RWPE2 (cell line): Measurements from ENCODE around the gene FAM193B.

Experiments
- ATAC-seq: fragments of 200-7000 bp; cut with Tn5 transposase; 3 replicates; pipeline ENCODE4 v1.9.1; 2021; ENCODE audit warnings: low read depth
- DNase-seq: peaks from one replicate; pipeline ENCODE4 v3.0.0-alpha.2; 2020; ENCODE audit warnings: low spot score
- H3K27ac ChIP-seq: fragments of 450-650 bp; 2 replicates; pipeline ENCODE4 v1.5.1; 2017; ENCODE audit warnings: mild to moderate bottlenecking; ENCODE audit not compliant: poor library complexity, severe bottlenecking
- H3K27me3 ChIP-seq: fragments of 250-450 bp; sonication (Bioruptor Pico); 2 replicates; pipeline ENCODE4 v1.5.1; 2021; ENCODE audit warnings: mild to moderate bottlenecking, moderate library complexity; ENCODE audit not compliant: insufficient read depth, poor library complexity, severe bottlenecking
- H3K36me3 ChIP-seq: fragments of 250-450 bp; sonication (Bioruptor Pico); 2 replicates; pipeline ENCODE4 v1.5.1; 2020; ENCODE audit warnings: low read depth, mild to moderate bottlenecking, moderate library complexity
- H3K4me1 ChIP-seq: fragments of 250-450 bp; sonication (Bioruptor Pico); 2 replicates; pipeline ENCODE4 v1.5.1; 2021; ENCODE audit warnings: mild to moderate bottlenecking, moderate library complexity; ENCODE audit not compliant: insufficient read depth, poor library complexity, severe bottlenecking
- H3K4me3 ChIP-seq: fragments of 250-450 bp; sonication (Bioruptor Pico); 2 replicates; pipeline ENCODE4 v1.5.1; 2021; ENCODE audit warnings: mild to moderate bottlenecking, moderate library complexity; ENCODE audit not compliant: severe bottlenecking
- H3K9me3 ChIP-seq: fragments of 250-450 bp; sonication (Bioruptor Pico); 2 replicates; pipeline ENCODE4 v1.5.1; 2021; ENCODE audit warnings: mild to moderate bottlenecking, moderate library complexity; ENCODE audit not compliant: severe bottlenecking
- TF ChIP-seq, protein P1 (sequence below): fragments of 450-650 bp; IDR thresholded peaks from one replicate; pipeline ENCODE4 v1.5.1; 2017; ENCODE audit warnings: mild to moderate bottlenecking, moderate library complexity; ENCODE audit not compliant: poor library complexity, severe bottlenecking

Gene FAM193B

GRCh38 chr5:177554474-177555111, at the start of gene FAM193B:
Gene FAM193B, minus strand, starts transcription at chr5:177554563. Its CDS starts 105 bp downstream, at chr5:177554458.
- Histone ChIP-seq H3K27ac (peak within 1 kb of the TSS; percentile 61), H3K9me3 (no peaks in the 10 kb centered on the region), H3K36me3 (peaks cover 20% of the 10 kb centered on the region), H3K4me1 (peaks cover 9% of the 10 kb centered on the region), H3K4me3 (peak within 1 kb of the TSS; percentile 75), H3K27me3 (no peaks in the 10 kb centered on the region)
- TF ChIP-seq, protein P1, sequence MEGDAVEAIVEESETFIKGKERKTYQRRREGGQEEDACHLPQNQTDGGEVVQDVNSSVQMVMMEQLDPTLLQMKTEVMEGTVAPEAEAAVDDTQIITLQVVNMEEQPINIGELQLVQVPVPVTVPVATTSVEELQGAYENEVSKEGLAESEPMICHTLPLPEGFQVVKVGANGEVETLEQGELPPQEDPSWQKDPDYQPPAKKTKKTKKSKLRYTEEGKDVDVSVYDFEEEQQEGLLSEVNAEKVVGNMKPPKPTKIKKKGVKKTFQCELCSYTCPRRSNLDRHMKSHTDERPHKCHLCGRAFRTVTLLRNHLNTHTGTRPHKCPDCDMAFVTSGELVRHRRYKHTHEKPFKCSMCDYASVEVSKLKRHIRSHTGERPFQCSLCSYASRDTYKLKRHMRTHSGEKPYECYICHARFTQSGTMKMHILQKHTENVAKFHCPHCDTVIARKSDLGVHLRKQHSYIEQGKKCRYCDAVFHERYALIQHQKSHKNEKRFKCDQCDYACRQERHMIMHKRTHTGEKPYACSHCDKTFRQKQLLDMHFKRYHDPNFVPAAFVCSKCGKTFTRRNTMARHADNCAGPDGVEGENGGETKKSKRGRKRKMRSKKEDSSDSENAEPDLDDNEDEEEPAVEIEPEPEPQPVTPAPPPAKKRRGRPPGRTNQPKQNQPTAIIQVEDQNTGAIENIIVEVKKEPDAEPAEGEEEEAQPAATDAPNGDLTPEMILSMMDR = peak; percentile 29
- ATAC-seq (peak; percentile 82), DNase-seq (peak; percentile 95)

DNA sequence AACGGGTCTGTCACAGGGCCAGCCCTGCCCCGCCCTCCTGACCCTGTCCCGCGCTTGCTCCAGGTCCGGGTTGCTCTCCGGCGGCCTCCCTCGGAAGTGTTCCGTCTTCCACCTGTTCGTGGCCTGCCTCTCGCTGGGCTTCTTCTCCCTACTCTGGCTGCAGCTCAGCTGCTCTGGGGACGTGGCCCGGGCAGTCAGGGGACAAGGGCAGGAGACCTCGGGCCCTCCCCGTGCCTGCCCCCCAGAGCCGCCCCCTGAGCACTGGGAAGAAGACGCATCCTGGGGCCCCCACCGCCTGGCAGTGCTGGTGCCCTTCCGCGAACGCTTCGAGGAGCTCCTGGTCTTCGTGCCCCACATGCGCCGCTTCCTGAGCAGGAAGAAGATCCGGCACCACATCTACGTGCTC, 49.8 kb upstream of the FAM193B start:
- Histone ChIP-seq H3K4me1 (no peaks in the 10 kb centered on the region), H3K27ac (no peak overlapping the region), H3K9me3 (no peaks in the 10 kb centered on the region), H3K4me3 (no peak overlapping the region), H3K36me3 (no peaks in the 10 kb centered on the region), H3K27me3 (no peaks in the 10 kb centered on the region)
- TF ChIP-seq, protein P1 = no peak
- ATAC-seq (no peak), DNase-seq (peak; percentile 77)

- no peak overlapping the region for H3K4me3 ChIP-seq
- H3K36me3 ChIP-seq = no peaks in the 10 kb centered on the region
- H3K9me3 ChIP-seq = no peaks in the 10 kb centered on the region
- no peak for ATAC-seq
- TF ChIP-seq, protein P1 = no peak
- H3K27ac ChIP-seq = no peak overlapping the region
- H3K4me1 ChIP-seq = no peaks in the 10 kb centered on the region
- peak; percentile 55 for DNase-seq
- no peaks in the 10 kb centered on the region for H3K27me3 ChIP-seq
Measured at GRCh38 chr5:177603631-177604030, 49.3 kb upstream of the FAM193B start.

- ATAC-seq (no peak), DNase-seq (peak; percentile 50)
- Histone ChIP-seq H3K4me1 (no peaks in the 10 kb centered on the region), H3K27ac (no peak overlapping the region), H3K27me3 (no peaks in the 10 kb centered on the region), H3K36me3 (no peaks in the 10 kb centered on the region), H3K9me3 (no peaks in the 10 kb centered on the region), H3K4me3 (no peak overlapping the region)
- TF ChIP-seq, protein P1 = no peak
Measured at GRCh38 chr5:177602458-177602830, 48.1 kb upstream of the FAM193B start.

GRCh38 chr5:177601577-177602457, 47.5 kb upstream of the FAM193B start:
- Histone ChIP-seq H3K4me1 (no peaks in the 10 kb centered on the region), H3K9me3 (no peaks in the 10 kb centered on the region), H3K27me3 (no peaks in the 10 kb centered on the region), H3K27ac (no peak overlapping the region), H3K4me3 (no peak overlapping the region), H3K36me3 (no peaks in the 10 kb centered on the region)
- DNase-seq (peak; percentile 56), ATAC-seq (no peak)
- TF ChIP-seq, protein P1 = peak; percentile 24
